ENCODE data around the gene DGKG.

The DGKG gene

GRCh38 chr3:186236357-186237020 lies 125.5 kb downstream of the DGKG start:
- DNase-seq = no peak

DNA sequence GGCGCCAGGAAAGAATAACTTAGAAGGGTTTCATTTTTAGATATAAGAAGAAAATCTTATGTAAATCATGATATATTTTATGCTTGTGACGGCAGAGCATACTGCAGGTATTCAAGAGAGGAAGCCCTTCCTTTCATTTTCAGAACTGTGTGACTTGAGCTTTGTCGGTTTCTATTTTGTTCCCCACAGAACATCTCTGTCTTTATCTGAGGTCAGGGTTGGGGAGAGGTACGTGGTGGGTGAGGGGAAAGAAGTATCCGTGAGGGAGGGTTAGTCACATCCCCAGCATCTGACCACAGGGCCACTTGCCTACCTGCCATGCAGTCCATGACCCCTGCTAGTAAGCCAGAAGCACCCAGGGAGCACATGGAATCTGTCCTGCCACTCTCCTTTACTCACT lies 126.5 kb downstream of the DGKG start:
- DNase-seq = no peak

DNA sequence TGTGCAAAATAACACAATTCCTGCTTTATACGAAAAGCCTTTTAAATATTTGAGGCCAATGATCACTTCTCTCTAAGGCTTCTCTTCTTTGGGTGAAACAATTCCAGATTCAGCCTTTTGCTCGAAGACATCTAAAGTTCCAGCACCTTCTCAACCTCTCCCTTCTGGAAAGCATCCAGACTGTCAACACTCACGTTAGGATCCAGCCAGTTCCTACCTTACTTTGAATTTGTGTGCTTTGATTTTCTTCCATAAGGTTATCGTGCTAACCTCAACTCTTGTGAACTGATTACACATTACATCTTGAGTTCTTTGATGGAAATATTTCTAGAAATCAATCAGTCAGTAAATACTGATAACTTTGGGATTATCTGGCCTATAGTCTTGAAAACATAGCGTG lies 127.9 kb downstream of the DGKG start:
- DNase-seq = no peak

DNA sequence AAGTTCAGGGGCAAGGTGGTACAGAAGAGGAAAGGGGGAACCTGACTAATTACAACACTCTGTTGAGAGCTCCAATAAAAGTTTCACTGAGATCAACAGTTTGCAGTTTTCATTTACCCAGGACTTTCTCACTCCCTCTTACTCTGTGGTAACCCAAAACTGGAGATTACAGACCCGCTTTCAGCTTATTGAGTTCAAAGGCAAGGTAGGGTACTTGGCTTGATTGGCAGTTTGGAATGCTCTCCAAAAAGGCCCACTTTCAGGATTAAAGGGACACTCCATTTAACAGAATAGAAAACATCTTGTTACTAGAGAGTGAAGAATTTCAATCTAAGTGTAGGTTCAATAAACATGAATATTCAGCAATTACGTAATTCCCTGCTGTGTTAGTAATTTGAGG lies 135.6 kb downstream of the DGKG start:
- DNase-seq = no peak

DNA sequence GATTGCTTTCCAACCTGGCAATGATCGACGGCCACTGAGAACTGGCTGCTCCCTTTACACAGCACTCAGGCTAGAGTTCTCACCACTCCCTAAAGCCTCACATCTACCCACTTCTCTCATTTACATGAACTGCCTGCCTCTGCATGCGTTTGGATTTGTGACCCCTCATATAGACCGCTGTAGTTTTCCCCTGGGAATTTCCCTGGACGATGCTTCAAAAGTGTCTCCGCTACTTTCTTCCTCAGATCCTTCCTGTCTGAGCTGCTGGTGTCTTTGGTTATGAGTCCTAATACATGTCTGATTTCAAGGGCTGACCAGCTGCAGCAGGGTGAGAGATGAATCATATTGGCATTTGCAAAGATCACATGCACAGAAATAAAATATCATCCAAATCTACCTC lies 136.4 kb downstream of the DGKG start:
- no peak for DNase-seq

- no peak for DNase-seq
Measured at GRCh38 chr3:186224041-186224610, 137.9 kb downstream of the DGKG start.

DNA sequence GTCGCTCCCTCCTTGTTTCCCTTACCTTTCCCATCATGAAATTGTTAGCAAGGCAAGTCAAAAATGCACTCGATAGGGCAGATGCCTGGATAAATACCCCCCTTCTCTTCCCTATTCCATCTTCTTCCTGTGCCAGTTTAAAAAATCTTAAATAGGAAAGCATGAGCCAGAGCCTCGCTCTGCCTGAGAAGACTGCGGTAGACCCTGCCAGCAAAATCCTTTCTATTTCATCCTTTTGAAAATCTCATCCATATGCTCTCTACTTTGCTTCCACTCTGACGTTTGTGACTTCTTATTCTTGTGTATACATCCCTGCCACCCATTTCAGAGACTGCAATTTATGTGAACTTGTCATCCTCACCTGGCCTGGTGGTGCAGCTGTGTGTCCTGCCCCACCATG lies 138.6 kb downstream of the DGKG start:
- DNase-seq = no peak

DNA sequence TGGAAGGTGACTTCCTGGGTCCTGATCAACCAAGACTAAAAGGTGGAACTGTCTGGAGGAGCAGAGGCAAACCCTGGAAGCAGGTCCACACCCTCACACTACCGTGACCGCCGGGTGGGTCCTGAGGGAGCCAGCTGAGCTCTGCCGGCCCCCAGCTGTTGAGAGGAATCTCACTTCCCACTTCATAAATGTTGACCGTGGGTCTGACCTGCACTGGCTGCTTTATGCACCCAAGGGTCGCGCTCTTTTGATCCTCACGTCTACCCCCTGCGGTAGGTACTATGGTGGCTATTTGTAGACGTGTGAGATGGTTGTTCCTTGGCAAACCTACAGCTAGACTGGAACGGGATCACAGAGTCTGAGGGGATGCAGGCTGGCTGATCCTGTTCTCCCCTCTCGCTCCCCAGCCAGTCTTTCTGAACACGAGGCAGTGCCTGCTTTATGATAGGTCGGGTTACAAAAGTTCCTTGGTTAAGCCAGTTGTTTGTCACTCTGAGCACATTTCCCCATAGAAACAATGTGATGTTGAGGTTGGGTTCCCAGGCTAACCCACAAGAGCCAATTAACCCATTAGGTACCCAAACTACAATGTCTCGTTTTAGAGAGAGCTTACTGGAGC lies 140.2 kb downstream of the DGKG start:
- DNase-seq = no peak

DNA sequence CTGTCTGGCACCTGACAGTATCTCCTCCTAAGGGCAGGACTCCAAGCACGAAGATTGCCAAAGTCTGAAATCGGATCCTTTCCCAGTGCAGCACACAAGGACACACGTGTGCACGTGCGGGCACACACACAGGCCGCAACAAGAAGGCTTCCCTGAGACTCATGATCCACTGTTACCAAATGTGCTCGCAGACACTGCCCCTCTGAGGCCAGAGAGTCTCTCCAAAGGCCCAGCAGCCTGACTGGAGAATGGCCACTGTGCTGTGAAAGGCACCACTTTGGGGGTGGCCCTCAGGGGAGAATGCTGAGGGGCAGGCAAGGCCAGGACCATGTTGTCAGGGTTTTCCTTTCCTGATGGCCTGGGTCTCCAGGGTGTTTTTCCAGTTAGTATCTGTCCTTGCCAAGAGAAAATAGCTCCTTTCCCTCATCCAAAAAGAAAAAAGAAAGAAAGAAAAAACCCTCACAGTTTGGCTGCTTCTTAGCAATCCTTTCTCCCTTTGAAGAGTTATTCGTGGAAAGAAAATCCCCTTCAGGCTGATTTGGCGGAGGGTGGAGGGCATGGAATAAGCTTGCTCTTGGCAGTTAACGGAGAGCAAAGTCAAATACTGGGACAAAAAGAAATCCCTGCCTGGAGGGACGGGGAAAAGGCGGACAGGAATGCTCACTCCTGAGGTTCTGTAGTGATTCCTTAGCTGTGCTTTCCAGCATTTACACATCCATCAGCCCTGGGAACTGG lies 141.0 kb downstream of the DGKG start:
- no peak for DNase-seq

DNA sequence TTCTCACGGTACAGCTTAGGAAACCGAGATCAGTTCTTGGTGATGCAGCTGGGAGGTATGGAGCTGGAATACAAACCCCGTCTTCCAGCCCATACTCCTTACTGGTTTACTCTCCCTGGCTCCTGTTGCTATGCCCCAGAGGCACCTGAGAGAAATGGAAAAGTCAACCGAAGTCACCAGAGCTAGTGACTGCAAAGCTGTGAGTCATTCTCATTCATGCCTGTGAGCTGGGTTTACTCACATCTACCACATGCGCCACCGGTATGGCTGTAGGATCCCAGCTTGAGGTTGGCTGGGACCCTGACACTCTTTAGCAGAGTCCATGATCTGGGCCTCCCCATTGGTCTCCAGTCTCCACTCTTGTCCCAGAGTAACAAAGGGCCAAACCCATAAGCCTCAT lies 141.7 kb downstream of the DGKG start:
- no peak for DNase-seq

DNA sequence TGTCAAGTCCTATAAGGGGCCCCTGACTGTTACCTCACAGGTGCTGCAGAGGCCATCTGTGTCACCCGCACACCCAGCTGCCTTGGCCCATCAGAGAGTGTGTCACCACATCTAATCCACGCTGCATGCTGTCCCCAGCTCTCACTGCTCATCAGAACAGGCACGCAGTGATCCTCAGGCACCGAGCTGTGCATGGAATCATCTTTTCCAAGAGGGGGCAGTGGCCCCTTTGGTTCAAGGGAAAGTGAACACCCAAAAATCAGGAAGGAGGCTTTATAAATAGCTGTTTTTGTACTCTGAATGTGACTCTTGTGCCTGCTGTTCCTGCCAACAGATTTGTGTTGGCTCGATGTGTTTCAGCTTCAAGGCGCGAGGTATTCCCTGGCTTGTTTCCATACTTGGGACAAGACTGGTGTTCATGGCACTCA lies 142.8 kb downstream of the DGKG start:
- DNase-seq = no peak

DNA sequence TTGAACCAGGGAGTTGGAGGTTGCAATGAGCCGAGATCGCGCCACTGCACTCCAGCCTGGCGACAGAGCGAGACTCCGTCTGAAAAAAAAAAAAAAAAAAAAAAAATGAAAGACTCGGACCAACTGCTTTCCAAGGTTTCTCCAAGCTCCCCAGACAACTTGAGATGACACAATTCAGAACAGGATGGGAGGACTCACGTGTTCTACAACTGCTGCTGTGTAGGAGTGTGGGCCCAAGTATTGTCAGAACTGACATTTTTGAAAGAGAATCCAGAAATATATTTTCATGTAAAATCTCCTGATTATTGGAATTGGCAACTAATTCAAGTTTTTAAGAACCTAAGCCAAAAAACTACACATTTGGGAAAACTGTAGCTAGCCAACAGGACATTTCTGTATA lies 143.6 kb downstream of the DGKG start:
- no peak for DNase-seq

DNA sequence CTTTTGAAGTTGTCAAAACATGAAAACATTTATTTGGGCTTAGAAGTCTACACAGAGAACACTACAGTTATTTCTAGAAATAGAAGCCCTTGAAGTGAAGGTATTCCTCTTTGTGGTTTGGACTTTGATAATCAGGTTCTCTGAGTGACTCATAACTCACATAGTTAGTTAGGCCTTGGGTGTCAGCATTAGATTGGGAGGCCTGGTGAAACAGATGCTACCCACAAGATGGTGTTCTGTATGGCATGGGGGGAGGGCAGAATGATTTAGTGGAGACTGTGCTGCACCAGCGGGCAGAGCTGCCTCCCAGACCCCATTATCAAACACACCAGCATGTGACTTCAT lies 144.2 kb downstream of the DGKG start:
- DNase-seq = no peak

GRCh38 chr3:186216900-186217819 lies 144.9 kb downstream of the DGKG start:
- no peak for DNase-seq

GRCh38 chr3:186214670-186215069 lies 147.4 kb downstream of the DGKG start:
- no peak for DNase-seq

- DNase-seq = no peak
Measured at GRCh38 chr3:186213946-186214345, 148.1 kb downstream of the DGKG start.

- DNase-seq = no peak
Measured at GRCh38 chr3:186212611-186213010, 149.4 kb downstream of the DGKG start.

DNA sequence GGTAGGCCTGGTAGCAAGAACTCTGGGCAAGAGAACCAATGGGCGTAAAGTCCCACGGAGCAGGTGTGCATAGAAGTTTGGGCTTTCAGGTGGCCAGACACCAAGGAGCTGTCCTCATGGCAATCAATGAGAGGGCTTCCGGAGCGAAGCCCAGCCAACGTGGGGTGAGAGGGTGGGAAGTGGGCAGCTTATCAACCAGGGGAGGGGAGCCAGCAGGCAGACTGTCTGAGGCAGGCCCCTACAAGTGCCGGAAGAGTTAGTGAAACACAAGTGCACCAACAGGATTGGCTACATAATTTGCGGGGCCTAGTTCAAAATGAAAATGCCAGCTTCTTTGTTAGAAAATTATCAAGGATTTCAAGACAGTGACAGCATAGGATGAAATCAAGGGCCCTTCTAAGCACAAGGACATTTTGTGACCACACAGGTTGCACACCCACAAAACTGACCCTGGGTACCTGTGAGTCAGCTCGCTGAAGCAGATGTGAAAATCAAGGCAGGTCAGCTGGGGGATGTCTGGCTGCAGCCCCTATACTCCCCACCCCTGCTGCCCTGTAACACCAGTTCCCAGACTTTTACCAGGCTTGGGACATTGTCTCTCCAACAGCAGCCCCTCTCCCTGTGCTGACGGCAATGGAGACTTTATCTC lies 151.1 kb downstream of the DGKG start:
- DNase-seq = no peak

GRCh38 chr3:186209810-186210752 lies 152.0 kb downstream of the DGKG start:
- DNase-seq = no peak

DNA sequence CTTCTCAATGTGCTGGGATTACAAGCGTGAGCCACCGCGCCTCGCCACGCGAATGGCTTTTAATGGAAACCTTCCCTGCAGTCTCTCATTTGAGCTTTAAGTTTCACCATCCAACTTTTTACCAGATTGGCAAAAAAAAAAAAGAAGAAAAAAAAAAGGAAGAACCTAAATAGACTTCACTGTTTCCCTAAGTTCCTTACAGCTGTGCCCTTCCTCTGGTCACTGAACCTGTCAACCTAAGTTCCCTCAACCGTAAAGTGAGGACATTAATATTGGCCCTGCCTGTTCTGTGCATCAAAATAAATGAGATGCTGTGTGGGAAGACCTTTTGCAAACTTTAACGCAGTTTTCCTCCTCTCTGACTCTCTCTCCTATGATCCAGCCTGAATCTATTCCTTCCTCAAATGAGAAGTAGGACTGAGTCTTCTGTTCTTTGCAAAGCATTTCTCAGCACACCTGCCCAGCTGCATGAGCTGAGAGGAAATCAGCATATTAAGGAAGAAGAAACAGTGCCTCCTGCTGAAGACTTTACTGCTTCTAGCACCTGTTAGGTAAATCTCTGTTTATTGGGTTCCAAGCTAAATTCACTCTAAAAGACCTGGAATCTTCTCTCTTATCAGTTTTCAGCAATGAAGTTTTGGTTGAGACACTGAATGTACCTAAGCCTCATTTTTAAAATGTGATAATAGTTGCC lies 153.6 kb downstream of the DGKG start:
- DNase-seq = no peak

- no peak for DNase-seq
Measured at GRCh38 chr3:186207515-186207914, 154.5 kb downstream of the DGKG start.

Measured in CD4-positive, alpha-beta T cell treated with Interleukin-12 subunit alpha and Interleukin-12 subunit beta, for 1 hour (primary cell).